ENCODE measurements around the gene CNIH1. TPM values are rescaled to one million over a fixed set of nuclear protein-coding genes. Genes with fewer than 3 reads are reported as not detected.

CNIH1 gene
- total RNA-seq, 4 donors from 2014 or later: 73.4 to 176 (median 136) TPM

- Histone ChIP-seq H3K27me3 (no peaks in the 10 kb centered on the region), H3K4me3 (no peak overlapping the region), H3K9me3 (no peaks in the 10 kb centered on the region), H3K4me1 (peaks cover 3 to 9% of the 10 kb centered on the region in 2 donors), H3K36me3 (peaks cover 0 to 28% of the 10 kb centered on the region in 2 donors), H3K27ac (no peak overlapping the region)
- no peak for DNase-seq
- TF ChIP-seq CTCF (IDR thresholded peaks at IDR 0.05 in 4 of 5, conservative IDR thresholded peaks at IDR 0.05 in 1 of 5) (no peak), POLR2A (IDR thresholded peaks at IDR 0.05) (no peak)
- intact Hi-C loops (cut with DNase I; ENCODE audit: low total_unique reads) (no loop called here), in situ Hi-C loops (cut with MboI; ENCODE audit: low sequenced_read_pairs in 4 of 4) (no loop called here)
- ATAC-seq: no peak
Observed at GRCh38 chr14:54427871-54428270, 13.3 kb downstream of the CNIH1 start.

- Histone ChIP-seq H3K9me3 (no peaks in the 10 kb centered on the region), H3K27ac (no peak overlapping the region), H3K4me1 (peaks cover 3 to 9% of the 10 kb centered on the region in 2 donors), H3K36me3 (peaks cover 0 to 19% of the 10 kb centered on the region in 2 donors), H3K4me3 (no peak overlapping the region), H3K27me3 (no peaks in the 10 kb centered on the region)
- TF ChIP-seq CTCF (IDR thresholded peaks at IDR 0.05 in 4 of 5, conservative IDR thresholded peaks at IDR 0.05 in 1 of 5) (no peak), POLR2A (IDR thresholded peaks at IDR 0.05) (no peak)
- ATAC-seq (no peak), DNase-seq (no peak)
- intact Hi-C loops (cut with DNase I; ENCODE audit: low total_unique reads): no loop called here
- in situ Hi-C loops (cut with MboI; ENCODE audit: low sequenced_read_pairs in 4 of 4): no loop called here
Observed at GRCh38 chr14:54425537-54426274, 15.5 kb downstream of the CNIH1 start.

- no peak overlapping the region for H3K4me3 ChIP-seq
- no peaks in the 10 kb centered on the region for H3K9me3 ChIP-seq
- in situ Hi-C loops (cut with MboI; ENCODE audit: low sequenced_read_pairs in 4 of 4) (no loop called here), intact Hi-C loops (cut with DNase I; ENCODE audit: low total_unique reads) (no loop called here)
- H3K4me1 ChIP-seq: peaks cover 3 to 9% of the 10 kb centered on the region in 2 donors
- no peaks in the 10 kb centered on the region for H3K27me3 ChIP-seq
- no peak for ATAC-seq
- H3K27ac ChIP-seq: no peak overlapping the region
- TF ChIP-seq POLR2A (IDR thresholded peaks at IDR 0.05): no peak
- TF ChIP-seq CTCF (IDR thresholded peaks at IDR 0.05 in 4 of 5, conservative IDR thresholded peaks at IDR 0.05 in 1 of 5): no peak
- H3K36me3 ChIP-seq: peaks cover 0 to 18% of the 10 kb centered on the region in 2 donors
- no peak for DNase-seq
Observed at GRCh38 chr14:54425068-54425467, 16.1 kb downstream of the CNIH1 start.

- Histone ChIP-seq H3K4me1 (peaks cover 3 to 9% of the 10 kb centered on the region in 2 donors), H3K27ac (no peak overlapping the region), H3K27me3 (no peaks in the 10 kb centered on the region), H3K4me3 (no peak overlapping the region), H3K9me3 (no peaks in the 10 kb centered on the region), H3K36me3 (peaks cover 0 to 12% of the 10 kb centered on the region in 2 donors)
- in situ Hi-C loops (cut with MboI; ENCODE audit: low sequenced_read_pairs in 4 of 4) (no loop called here), intact Hi-C loops (cut with DNase I; ENCODE audit: low total_unique reads) (no loop called here)
- no peak for DNase-seq
- TF ChIP-seq CTCF (IDR thresholded peaks at IDR 0.05 in 4 of 5, conservative IDR thresholded peaks at IDR 0.05 in 1 of 5) (no peak), POLR2A (IDR thresholded peaks at IDR 0.05) (no peak)
- ATAC-seq: no peak
Observed at GRCh38 chr14:54424479-54424901, 16.7 kb downstream of the CNIH1 start.
